Activated naive CD4-positive, alpha-beta T cell treated with anti-CD3 and anti-CD28 coated beads for 36 hours (primary cell): ENCODE measurements around the gene LCNL1. TPM values are rescaled to one million over a fixed set of nuclear protein-coding genes. Genes with fewer than 3 reads are reported as not detected.

Experiments
- CTCF ChIA-PET: fragments of 350-600 bp; sonication (Branson Sonifier 250); formaldehyde crosslinking; loops from one replicate; lab custom pipeline; 2021; ENCODE audit warnings: antibody characterized with exemption; lab: Charles Lee
- DNase-seq: peaks from one replicate; pipeline ENCODE4 v3.0.0-alpha.2; 2020
- H3K27ac Mint-ChIP-seq: one replicate; pipeline ENCODE4 v1.8.0; 2021; ENCODE audit warnings: mild to moderate bottlenecking, mixed read lengths
- H3K27me3 Mint-ChIP-seq: one replicate; pipeline ENCODE4 v1.8.0; 2021; ENCODE audit warnings: low read depth, mixed read lengths
- H3K36me3 Mint-ChIP-seq: one replicate; pipeline ENCODE4 v1.8.0; 2021; ENCODE audit warnings: low read depth, mixed read lengths
- H3K4me1 Mint-ChIP-seq: one replicate; pipeline ENCODE4 v1.8.0; 2021; ENCODE audit warnings: low read depth, mixed read lengths
- H3K4me3 Mint-ChIP-seq: one replicate; pipeline ENCODE4 v1.8.0; 2021; ENCODE audit warnings: mild to moderate bottlenecking, moderate library complexity, mixed read lengths
- H3K9me3 Mint-ChIP-seq: one replicate; pipeline ENCODE4 v1.8.0; 2021; ENCODE audit warnings: mixed read lengths
- intact Hi-C: fragments of 100-400 bp; cut with micrococcal nuclease; formaldehyde crosslinking; loops from one replicate; pipeline ENCODE4 v1.15.1; 2023
- total RNA-seq, 2 experiments: library from RNA; stranded (reverse); gene quantifications; one replicate each; pipeline ENCODE4 v1.2.3, GENCODE V29; 2021

LCNL1 gene
- total RNA-seq, 2 experiments from 2014 or later = not detected

- Mint-ChIP-seq H3K9me3 (no peaks in the 10 kb centered on the region), H3K27ac (no peak overlapping the region), H3K4me1 (peaks cover 3% of the 10 kb centered on the region), H3K4me3 (no peak overlapping the region), H3K36me3 (no peaks in the 10 kb centered on the region), H3K27me3 (no peaks in the 10 kb centered on the region)
- intact Hi-C loops = no loop called here
- no peak for DNase-seq
- CTCF ChIA-PET = interaction anchor here (0.7 to 1.8 kb wide), 2 partner anchors 45 to 243 kb away, joined by 3 to 5 read pairs; no protein-coding TSS in a partner anchor
Measured at GRCh38 chr9:137023157-137023556, 40.4 kb downstream of the LCNL1 start.

- H3K27ac Mint-ChIP-seq = no peak overlapping the region
- H3K27me3 Mint-ChIP-seq = no peaks in the 10 kb centered on the region
- H3K36me3 Mint-ChIP-seq = no peaks in the 10 kb centered on the region
- H3K9me3 Mint-ChIP-seq = no peaks in the 10 kb centered on the region
- peaks cover 3% of the 10 kb centered on the region for H3K4me1 Mint-ChIP-seq
- CTCF ChIA-PET = interaction anchor here (0.7 to 1.8 kb wide), 2 partner anchors 44 to 244 kb away, joined by 3 to 5 read pairs; no protein-coding TSS in a partner anchor
- intact Hi-C loops = no loop called here
- no peak for DNase-seq
- no peak overlapping the region for H3K4me3 Mint-ChIP-seq
Measured at GRCh38 chr9:137023583-137023991, 40.8 kb downstream of the LCNL1 start.

- intact Hi-C loops = loop anchor here (5.0 kb wide), 2 partner anchors 42 to 493 kb away; no protein-coding TSS in a partner anchor
- Mint-ChIP-seq H3K4me3 (no peak overlapping the region), H3K4me1 (peaks cover 20% of the 10 kb centered on the region), H3K27ac (no peak overlapping the region), H3K27me3 (peaks cover 3% of the 10 kb centered on the region), H3K9me3 (no peaks in the 10 kb centered on the region), H3K36me3 (no peaks in the 10 kb centered on the region)
- DNase-seq = no peak
- CTCF ChIA-PET = interaction anchor here (0.9 to 6.0 kb wide), 5 partner anchors 9 to 238 kb away, joined by 4 to 66 read pairs (median 4); partner anchors contain the start of genes NPDC1 and SAPCD2
Measured at GRCh38 chr9:137025517-137025966, 42.7 kb downstream of the LCNL1 start.

- intact Hi-C loops = loop anchor here (5.0 kb wide), 2 partner anchors 41 to 494 kb away; no protein-coding TSS in a partner anchor
- Mint-ChIP-seq H3K36me3 (no peaks in the 10 kb centered on the region), H3K27me3 (peaks cover 3% of the 10 kb centered on the region), H3K27ac (no peak overlapping the region), H3K4me3 (no peak overlapping the region), H3K4me1 (peaks cover 24% of the 10 kb centered on the region), H3K9me3 (no peaks in the 10 kb centered on the region)
- CTCF ChIA-PET = interaction anchor here (1.1 to 6.0 kb wide), 4 partner anchors 8 to 41 kb away, joined by 4 to 66 read pairs (median 16); partner anchors contain the start of genes NPDC1 and SAPCD2
- no peak for DNase-seq
Measured at GRCh38 chr9:137026384-137026783, 43.6 kb downstream of the LCNL1 start.

- Mint-ChIP-seq H3K9me3 (no peaks in the 10 kb centered on the region), H3K4me3 (no peak overlapping the region), H3K36me3 (no peaks in the 10 kb centered on the region), H3K27me3 (peaks cover 4% of the 10 kb centered on the region), H3K27ac (no peak overlapping the region), H3K4me1 (peaks cover 25% of the 10 kb centered on the region)
- intact Hi-C loops = loop anchor here (5.0 kb wide), 2 partner anchors 40 to 495 kb away; no protein-coding TSS in a partner anchor
- no peak for DNase-seq
- CTCF ChIA-PET = interaction anchor here (1.1 to 6.0 kb wide), 5 partner anchors 8 to 179 kb away, joined by 3 to 66 read pairs (median 5); partner anchors contain the start of genes NPDC1 and SAPCD2
Measured at GRCh38 chr9:137026828-137027227, 44.0 kb downstream of the LCNL1 start.

GRCh38 chr9:137027369-137028262, 44.8 kb downstream of the LCNL1 start, which contains the start of gene ABCA2:
Gene ABCA2 (minus strand): TSS chr9:137028237. CDS start chr9:137028140, 97 bp downstream.
- H3K27ac Mint-ChIP-seq = no peak within 1 kb of the TSS
- CTCF ChIA-PET = interaction anchor here (1.2 to 6.0 kb wide), 8 partner anchors 7 to 296 kb away, joined by 3 to 66 read pairs (median 9); partner anchors contain the start of genes PAXX, SAPCD2 and TMEM141
- H3K27me3 Mint-ChIP-seq = peaks cover 5% of the 10 kb centered on the region
- H3K4me3 Mint-ChIP-seq = peak within 1 kb of the TSS; percentile 70
- no peak for DNase-seq
- no peaks in the 10 kb centered on the region for H3K9me3 Mint-ChIP-seq
- intact Hi-C loops = loop anchor here (5.0 kb wide), 2 partner anchors 40 to 495 kb away; no protein-coding TSS in a partner anchor
- no peaks in the 10 kb centered on the region for H3K36me3 Mint-ChIP-seq
- H3K4me1 Mint-ChIP-seq = peaks cover 31% of the 10 kb centered on the region

- Mint-ChIP-seq H3K9me3 (no peaks in the 10 kb centered on the region), H3K27ac (no peak overlapping the region), H3K4me1 (peaks cover 34% of the 10 kb centered on the region), H3K4me3 (peak overlapping the region; percentile 56), H3K36me3 (no peaks in the 10 kb centered on the region), H3K27me3 (peaks cover 5% of the 10 kb centered on the region)
- DNase-seq = peak; percentile 74
- intact Hi-C loops = loop anchor here (5.0 kb wide), 2 partner anchors 39 to 496 kb away; no protein-coding TSS in a partner anchor
- CTCF ChIA-PET = interaction anchor here (1.0 to 6.0 kb wide), 29 partner anchors 8 to 300 kb away, joined by 3 to 66 read pairs (median 6); partner anchors contain the start of genes AJM1, CLIC3, MAN1B1 and NPDC1
Measured at GRCh38 chr9:137028263-137029057, 45.7 kb downstream of the LCNL1 start.

GRCh38 chr9:137029058-137029936, 46.5 kb downstream of the LCNL1 start:
- H3K27me3 Mint-ChIP-seq = peaks cover 5% of the 10 kb centered on the region
- CTCF ChIA-PET = interaction anchor here (0.6 to 6.0 kb wide), 40 partner anchors 9 to 301 kb away, joined by 3 to 66 read pairs (median 4); partner anchors contain the start of genes AJM1, CLIC3, MAN1B1 and NPDC1
- intact Hi-C loops = loop anchor here (5.0 kb wide), 2 partner anchors 38 to 497 kb away; no protein-coding TSS in a partner anchor
- no peaks in the 10 kb centered on the region for H3K9me3 Mint-ChIP-seq
- peaks cover 34% of the 10 kb centered on the region for H3K4me1 Mint-ChIP-seq
- no peak overlapping the region for H3K27ac Mint-ChIP-seq
- DNase-seq = peak; percentile 82
- peak overlapping the region; percentile 56 for H3K4me3 Mint-ChIP-seq
- H3K36me3 Mint-ChIP-seq = no peaks in the 10 kb centered on the region

- CTCF ChIA-PET = interaction anchor here (0.6 to 6.0 kb wide), 32 partner anchors 8 to 302 kb away, joined by 3 to 66 read pairs (median 5); partner anchors contain the start of genes AJM1, CLIC3, MAN1B1 and NPDC1
- Mint-ChIP-seq H3K36me3 (no peaks in the 10 kb centered on the region), H3K27me3 (peaks cover 5% of the 10 kb centered on the region), H3K4me1 (peaks cover 41% of the 10 kb centered on the region), H3K27ac (no peak overlapping the region), H3K4me3 (no peak overlapping the region), H3K9me3 (no peaks in the 10 kb centered on the region)
- DNase-seq = no peak
- intact Hi-C loops = no loop called here
Measured at GRCh38 chr9:137030006-137030405, 47.2 kb downstream of the LCNL1 start.
